ENCODE measurements around the gene PHF21B. TPM values are rescaled to one million over a fixed set of nuclear protein-coding genes. Genes with fewer than 3 reads are reported as not detected.

PHF21B gene
- total and polyA plus RNA-seq, 2 of the 8 experiments (the other 6 are each of a cell fraction or from before 2014, with no cell fraction given), result 19.3 to 68.1 TPM

DNA sequence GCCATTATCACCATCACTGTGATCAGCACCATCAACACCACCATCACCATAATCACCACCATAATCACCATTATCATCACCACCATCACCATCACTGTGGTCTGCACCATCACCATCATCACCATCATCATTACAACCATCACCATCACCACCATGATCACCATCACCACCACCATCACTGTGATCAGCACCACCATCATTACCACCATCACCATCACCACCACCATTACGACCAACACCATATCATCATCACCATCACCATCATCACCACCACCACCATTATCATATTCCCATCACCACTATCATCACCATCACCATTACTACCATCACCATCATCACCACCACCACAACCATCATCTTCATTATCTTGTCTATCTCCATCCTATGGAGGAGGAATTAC, 125.2 kb downstream of the PHF21B start:
- H2BK20ac ChIP-seq (ENCODE audit: low read length), result no peak overlapping the region
- WGBS, 2 experiments (ENCODE audit: extremely low coverage in 1 of 2, insufficient coverage in 1 of 2, insufficient read length in 1 of 2, insufficient replicate concordance in 2 of 2, low coverage in 1 of 2, low lambda C conversion rate in 2 of 2, missing lambda C conversion rate in 1 of 2), result 93% methylated on average over 1 of the region's 1 CpG; no CpG with 5 or more reads in 1 of the 2 experiments
- TF ChIP-seq SIN3A (conservative IDR thresholded peaks at IDR 0.05 in 1 of 2, IDR thresholded peaks at IDR 0.05 in 1 of 2; ENCODE audit: low read depth in 1 of 2, low read length in 2 of 2), result no peak
- no peak for TF ChIP-seq RXRA (IDR thresholded peaks at IDR 0.05; ENCODE audit: insufficient read depth, low read depth, low read length)
- TF ChIP-seq POLR2A (IDR thresholded peaks at IDR 0.05; ENCODE audit: control extremely low read depth in 1 of 2, low read depth in 2 of 2, low read length in 2 of 2), result no peak
- TF ChIP-seq, protein P1, sequence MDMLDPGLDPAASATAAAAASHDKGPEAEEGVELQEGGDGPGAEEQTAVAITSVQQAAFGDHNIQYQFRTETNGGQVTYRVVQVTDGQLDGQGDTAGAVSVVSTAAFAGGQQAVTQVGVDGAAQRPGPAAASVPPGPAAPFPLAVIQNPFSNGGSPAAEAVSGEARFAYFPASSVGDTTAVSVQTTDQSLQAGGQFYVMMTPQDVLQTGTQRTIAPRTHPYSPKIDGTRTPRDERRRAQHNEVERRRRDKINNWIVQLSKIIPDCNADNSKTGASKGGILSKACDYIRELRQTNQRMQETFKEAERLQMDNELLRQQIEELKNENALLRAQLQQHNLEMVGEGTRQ (IDR thresholded peaks at IDR 0.05; ENCODE audit: low read length), result no peak
- TF ChIP-seq, protein P2, sequence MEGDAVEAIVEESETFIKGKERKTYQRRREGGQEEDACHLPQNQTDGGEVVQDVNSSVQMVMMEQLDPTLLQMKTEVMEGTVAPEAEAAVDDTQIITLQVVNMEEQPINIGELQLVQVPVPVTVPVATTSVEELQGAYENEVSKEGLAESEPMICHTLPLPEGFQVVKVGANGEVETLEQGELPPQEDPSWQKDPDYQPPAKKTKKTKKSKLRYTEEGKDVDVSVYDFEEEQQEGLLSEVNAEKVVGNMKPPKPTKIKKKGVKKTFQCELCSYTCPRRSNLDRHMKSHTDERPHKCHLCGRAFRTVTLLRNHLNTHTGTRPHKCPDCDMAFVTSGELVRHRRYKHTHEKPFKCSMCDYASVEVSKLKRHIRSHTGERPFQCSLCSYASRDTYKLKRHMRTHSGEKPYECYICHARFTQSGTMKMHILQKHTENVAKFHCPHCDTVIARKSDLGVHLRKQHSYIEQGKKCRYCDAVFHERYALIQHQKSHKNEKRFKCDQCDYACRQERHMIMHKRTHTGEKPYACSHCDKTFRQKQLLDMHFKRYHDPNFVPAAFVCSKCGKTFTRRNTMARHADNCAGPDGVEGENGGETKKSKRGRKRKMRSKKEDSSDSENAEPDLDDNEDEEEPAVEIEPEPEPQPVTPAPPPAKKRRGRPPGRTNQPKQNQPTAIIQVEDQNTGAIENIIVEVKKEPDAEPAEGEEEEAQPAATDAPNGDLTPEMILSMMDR (IDR thresholded peaks at IDR 0.05; ENCODE audit: control extremely low read depth in 1 of 3, insufficient read depth in 1 of 3, low read depth in 1 of 3, low read length in 3 of 3), result no peak
- no peak for TF ChIP-seq RFX5 (IDR thresholded peaks at IDR 0.05; ENCODE audit: borderline replicate concordance, low read depth, low read length)
- no peak for TF ChIP-seq CBX8 (IDR thresholded peaks at IDR 0.05; ENCODE audit: borderline replicate concordance, low read depth, low read length)
- no peak; the same call in 1 of the 2 replicates for TF ChIP-seq POLR2AphosphoS5 (IDR thresholded peaks at IDR 0.05; ENCODE audit: low read depth, low read length)
- no peak for TF ChIP-seq CEBPB (IDR thresholded peaks at IDR 0.05; ENCODE audit: low read depth, low read length)
- no peak overlapping the region for H2BK15ac ChIP-seq (ENCODE audit: low read length)
- H3K4me3 ChIP-seq (ENCODE audit: extremely low read depth in 1 of 4, insufficient read depth in 2 of 4, low read depth in 3 of 4, low read length in 4 of 4), result no peak overlapping the region
- H2AFZ ChIP-seq (ENCODE audit: low read length), result no peak overlapping the region
- H2BK12ac ChIP-seq (ENCODE audit: low read depth, low read length), result no peak overlapping the region; the same call in 1 of the 2 replicates
- H3K79me2 ChIP-seq (ENCODE audit: control insufficient read depth in 1 of 2, insufficient read depth in 2 of 2, low read length in 2 of 2), result no peaks in the 10 kb centered on the region
- no peak overlapping the region for H2BK120ac ChIP-seq (replicated peaks; ENCODE audit: low read depth, low read length)
- H3K9me3 ChIP-seq (ENCODE audit: insufficient read depth in 2 of 2, low read depth in 1 of 2, low read length in 1 of 2), result no peaks in the 10 kb centered on the region; a peak in 1 of 4 replicates
- H3K9ac ChIP-seq (replicated peaks in 1 of 4; ENCODE audit: extremely low read depth in 1 of 4, low read depth in 3 of 4, low read length in 3 of 4), result no peak overlapping the region
- H4K5ac ChIP-seq (ENCODE audit: insufficient read length, low read depth, low read length), result no peak overlapping the region
- no peak overlapping the region for H3K4me2 ChIP-seq (ENCODE audit: insufficient read depth in 1 of 2, low read depth in 2 of 2, low read length in 2 of 2)
- H3K14ac ChIP-seq (ENCODE audit: insufficient read length), result no peak overlapping the region
- H3K23ac ChIP-seq (ENCODE audit: insufficient read length), result no peak overlapping the region
- FAIRE-seq, result no peak
- no peak for DNase-seq (ENCODE audit: low read depth in 1 of 2, low spot score in 2 of 2)
- peak overlapping the region; percentile 17 for H3K56ac ChIP-seq (replicated peaks; ENCODE audit: insufficient read length, low read depth, low read length)
- H3K4ac ChIP-seq (replicated peaks; ENCODE audit: insufficient read length, low read depth, low read length), result no peak overlapping the region
- peaks cover 0 to 13% (median 9%) of the 10 kb centered on the region in 4 experiments; a peak in 5 of 7 replicates for H3K4me1 ChIP-seq (replicated peaks in 1 of 4; ENCODE audit: control insufficient read depth in 3 of 4, insufficient read depth in 4 of 4, low read length in 3 of 4)
- H2BK5ac ChIP-seq (ENCODE audit: low read depth, low read length), result no peak overlapping the region
- POLR2A ChIA-PET (ENCODE audit: partially characterized antibody), result no interaction called here
- H3K27me3 ChIP-seq (replicated peaks in 1 of 4; ENCODE audit: control insufficient read depth in 3 of 4, extremely low read depth in 1 of 4, insufficient read depth in 3 of 4, low read length in 3 of 4), result no peaks in the 10 kb centered on the region; a peak in 1 of 7 replicates
- CTCF ChIA-PET (ENCODE audit: partially characterized antibody), result interaction anchor here (1.0 kb wide), 1 partner anchor 34 kb away, joined by 3 read pairs; no protein-coding TSS in a partner anchor
- no peak overlapping the region; the same call in 1 of the 2 replicates for H2AK5ac ChIP-seq (ENCODE audit: low read depth, low read length)
- H3K36me3 ChIP-seq (ENCODE audit: control insufficient read depth in 2 of 4, insufficient read depth in 4 of 4, low read length in 3 of 4), result peaks cover 8 to 28% (median 20%) of the 10 kb centered on the region in 4 experiments; a peak in 7 of 8 replicates
- H3K79me1 ChIP-seq (ENCODE audit: low read depth, low read length), result no peaks in the 10 kb centered on the region
- peaks cover 0 to 6% of the 10 kb centered on the region in 2 experiments for H4K20me1 ChIP-seq (replicated peaks in 1 of 2; ENCODE audit: control insufficient read depth in 1 of 2, insufficient read depth in 2 of 2, low read length in 2 of 2)
- no peak overlapping the region for H4K8ac ChIP-seq (ENCODE audit: extremely low read depth, insufficient read depth, low read length)
- no peak overlapping the region for H3K27ac ChIP-seq (ENCODE audit: low read depth, low read length)
- peaks cover 8% of the 10 kb centered on the region; the same call in 1 of the 2 replicates for H3K23me2 ChIP-seq (ENCODE audit: low read depth, low read length)
- H4K91ac ChIP-seq (replicated peaks; ENCODE audit: insufficient read length, low read length), result no peak overlapping the region
- H3K18ac ChIP-seq (ENCODE audit: extremely low read depth, low read length), result no peak overlapping the region

All from H1 (cell line).